ENCODE data around the gene OR10H5.
"Not testable (repeated sequence)": the region's sequence is repeated elsewhere in the genome, so short reads cannot be mapped to it uniquely, and the experiment has no call there.

OR10H5 gene

DNA sequence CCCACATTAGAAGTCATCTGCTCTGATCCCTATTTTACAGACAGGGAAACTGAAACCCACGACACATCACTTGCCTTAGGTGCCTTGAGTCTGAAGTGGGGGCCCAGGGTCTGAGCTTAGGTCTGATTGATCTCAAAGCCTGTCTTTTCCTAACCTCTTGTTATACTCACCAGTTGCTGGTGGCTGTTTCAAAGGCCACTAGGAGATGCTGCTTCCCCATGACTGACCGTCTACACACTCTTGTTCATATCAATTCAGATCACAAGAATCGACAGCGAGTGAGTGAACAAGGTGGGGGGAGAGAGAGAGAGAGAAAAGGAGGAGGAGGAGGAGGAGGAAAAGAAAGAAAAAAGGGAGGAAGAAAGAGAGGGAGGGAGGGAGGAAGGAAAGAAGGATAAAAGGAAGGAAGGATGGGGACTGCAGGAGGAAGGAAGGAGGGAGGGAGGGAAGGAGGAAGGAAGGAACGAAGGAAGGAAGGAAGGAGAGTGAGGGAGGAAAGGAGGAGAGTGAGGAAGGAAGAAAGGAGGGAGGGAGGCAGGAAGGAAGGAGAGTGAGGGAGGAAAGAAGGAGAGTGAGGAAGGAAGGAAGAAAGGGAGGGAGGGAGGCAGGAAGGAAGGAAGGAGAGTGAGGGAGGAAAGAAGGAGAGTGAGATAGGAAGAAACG is 24.7 kb downstream of the OR10H5 start:
- H3K36me3 ChIP-seq (ENCODE audit: insufficient read depth, insufficient read length, low read length), result no peaks in the 10 kb centered on the region
- TF ChIP-seq ZNF274 (IDR thresholded peaks at IDR 0.05; ENCODE audit: low read depth, low read length) (no peak), SUZ12 (IDR thresholded peaks at IDR 0.05; ENCODE audit: extremely low read depth, insufficient read depth, insufficient read length) (no peak), YY1 (IDR thresholded peaks at IDR 0.05; ENCODE audit: insufficient read depth, insufficient read length) (no peak)
- no peak overlapping the region for H3K4me3 ChIP-seq (ENCODE audit: insufficient read length, low read depth)
- H3K27me3 ChIP-seq (ENCODE audit: insufficient read depth, insufficient read length), result peaks cover 25% of the 10 kb centered on the region
- H3K9me3 ChIP-seq (ENCODE audit: insufficient read depth, low read length), result no peaks in the 10 kb centered on the region
- no peaks in the 10 kb centered on the region for H3K4me1 ChIP-seq (ENCODE audit: insufficient read depth, insufficient read length)
- H3K9ac ChIP-seq (ENCODE audit: insufficient read length, low read depth), result no peak overlapping the region
- DNase-seq (ENCODE audit: low read depth, low spot score), result no peak

DNA sequence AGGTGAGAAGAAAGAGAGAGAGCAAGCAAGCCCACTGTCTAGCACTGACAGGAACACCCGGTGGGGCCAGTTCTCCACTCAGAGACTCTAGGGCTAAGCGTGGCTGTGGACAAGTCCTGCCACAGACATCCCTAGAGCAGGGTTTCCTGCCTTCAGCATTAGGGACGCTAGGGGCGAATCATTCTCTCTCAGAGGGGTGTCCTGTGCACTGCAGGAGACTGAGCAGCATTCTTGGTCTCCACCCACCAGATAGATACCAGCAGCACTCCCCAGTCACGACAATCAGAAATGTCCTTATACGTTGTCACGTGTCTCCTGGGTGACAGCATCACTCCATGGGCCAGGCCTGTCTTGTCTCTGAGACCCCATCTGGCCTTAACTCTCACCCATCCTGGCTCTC is 26.5 kb downstream of the OR10H5 start:
- H3K27me3 ChIP-seq (ENCODE audit: insufficient read depth, insufficient read length), result peaks cover 25% of the 10 kb centered on the region
- no peaks in the 10 kb centered on the region for H3K9me3 ChIP-seq (ENCODE audit: insufficient read depth, low read length)

DNA sequence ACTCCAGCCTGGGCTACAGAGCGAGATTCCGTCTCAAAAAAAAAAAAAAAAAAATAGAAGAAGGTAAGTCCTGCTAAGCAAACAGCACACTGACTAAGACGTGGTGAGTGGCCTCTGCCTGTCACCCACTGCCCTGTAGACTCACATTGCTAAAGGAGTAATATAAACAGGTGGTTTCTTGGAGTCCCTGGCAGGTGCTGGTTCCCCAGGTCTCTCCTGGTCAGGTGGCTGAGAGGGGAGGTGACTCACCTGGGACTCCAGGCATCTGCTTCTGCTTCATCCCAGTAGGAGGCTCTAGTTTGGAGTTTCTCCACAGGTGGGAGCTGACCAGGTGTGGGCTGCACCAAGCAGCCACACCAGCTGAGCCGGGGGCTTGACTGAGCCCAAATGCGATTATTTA is 27.8 kb downstream of the OR10H5 start, which contains the start of gene OR10H1:
Gene OR10H1 (minus strand): TSS at position 359 of the 400 bp plus-strand sequence. CDS start 7,627 bp downstream, outside the sequence.
- Histone ChIP-seq H3K4me3 (ENCODE audit: insufficient read length, low read depth) (no peak within 1 kb of the TSS), H3K36me3 (ENCODE audit: insufficient read depth, insufficient read length, low read length) (no peaks in the 10 kb centered on the region), H3K27me3 (ENCODE audit: insufficient read depth, insufficient read length) (peaks cover 25% of the 10 kb centered on the region), H3K9ac (ENCODE audit: insufficient read length, low read depth) (no peak within 1 kb of the TSS), H3K9me3 (ENCODE audit: insufficient read depth, low read length) (no peaks in the 10 kb centered on the region), H3K4me1 (ENCODE audit: insufficient read depth, insufficient read length) (no peaks in the 10 kb centered on the region)
- TF ChIP-seq YY1 (IDR thresholded peaks at IDR 0.05; ENCODE audit: insufficient read depth, insufficient read length), result no peak
- no peak for TF ChIP-seq ZNF274 (IDR thresholded peaks at IDR 0.05; ENCODE audit: low read depth, low read length)
- no peak for TF ChIP-seq SUZ12 (IDR thresholded peaks at IDR 0.05; ENCODE audit: extremely low read depth, insufficient read depth, insufficient read length)
- DNase-seq (ENCODE audit: low read depth, low spot score), result no peak

More for the DNA sequence above, 26.5 kb downstream of the OR10H5 start:
- DNase-seq (ENCODE audit: low read depth, low spot score), result no peak
- Histone ChIP-seq H3K9ac (ENCODE audit: insufficient read length, low read depth) (no peak overlapping the region), H3K36me3 (ENCODE audit: insufficient read depth, insufficient read length, low read length) (no peaks in the 10 kb centered on the region), H3K4me3 (ENCODE audit: insufficient read length, low read depth) (no peak overlapping the region), H3K4me1 (ENCODE audit: insufficient read depth, insufficient read length) (no peaks in the 10 kb centered on the region)
- TF ChIP-seq YY1 (IDR thresholded peaks at IDR 0.05; ENCODE audit: insufficient read depth, insufficient read length) (no peak), SUZ12 (IDR thresholded peaks at IDR 0.05; ENCODE audit: extremely low read depth, insufficient read depth, insufficient read length) (no peak), ZNF274 (IDR thresholded peaks at IDR 0.05; ENCODE audit: low read depth, low read length) (no peak)

DNA sequence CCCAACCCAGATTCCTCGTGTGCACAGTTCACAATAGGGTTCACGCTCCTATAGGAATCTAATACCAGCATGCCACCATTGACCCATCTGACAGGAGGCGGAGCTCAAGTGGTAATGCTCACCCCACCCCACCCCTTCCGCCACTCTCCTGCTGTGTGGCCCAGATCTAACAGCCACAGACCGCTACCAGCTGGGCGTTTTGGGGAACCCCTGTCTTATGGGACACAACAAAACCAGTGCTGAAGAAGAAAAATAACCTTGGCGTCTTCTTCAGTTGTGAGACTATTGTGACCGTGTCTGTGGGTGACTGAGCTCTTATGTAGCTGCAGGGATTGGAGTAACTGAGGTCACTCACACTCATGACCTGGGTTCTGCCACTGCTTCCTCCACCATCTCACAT is 33.2 kb downstream of the OR10H5 start:
- TF ChIP-seq ZNF274 (IDR thresholded peaks at IDR 0.05; ENCODE audit: low read depth, low read length) (no peak), YY1 (IDR thresholded peaks at IDR 0.05; ENCODE audit: insufficient read depth, insufficient read length) (no peak), SUZ12 (IDR thresholded peaks at IDR 0.05; ENCODE audit: extremely low read depth, insufficient read depth, insufficient read length) (no peak)
- Histone ChIP-seq H3K4me1 (ENCODE audit: insufficient read depth, insufficient read length) (no peaks in the 10 kb centered on the region), H3K9me3 (ENCODE audit: insufficient read depth, low read length) (no peaks in the 10 kb centered on the region), H3K4me3 (ENCODE audit: insufficient read length, low read depth) (no peak overlapping the region), H3K9ac (ENCODE audit: insufficient read length, low read depth) (no peak overlapping the region), H3K27me3 (ENCODE audit: insufficient read depth, insufficient read length) (no peaks in the 10 kb centered on the region), H3K36me3 (ENCODE audit: insufficient read depth, insufficient read length, low read length) (no peaks in the 10 kb centered on the region)
- DNase-seq (ENCODE audit: low read depth, low spot score), result no peak

DNA sequence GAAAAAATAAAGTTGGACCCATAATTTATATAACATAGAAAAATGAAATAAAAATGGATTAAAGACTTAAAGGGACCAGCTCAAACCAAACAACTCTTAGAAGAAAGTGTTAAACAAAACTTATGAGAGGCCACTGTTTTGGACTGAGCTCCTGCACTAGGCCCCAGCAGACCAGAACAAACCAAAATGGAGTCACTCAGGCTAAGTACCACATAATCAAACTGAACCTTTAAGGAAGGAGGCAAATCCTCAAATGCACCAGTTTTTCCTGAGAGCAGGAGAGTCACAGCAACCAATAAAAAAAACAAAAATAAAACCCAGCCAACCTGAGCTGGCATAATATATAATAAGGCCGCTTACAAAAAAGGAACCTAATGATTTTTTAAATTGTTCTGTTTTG is 38.3 kb downstream of the OR10H5 start:
- Histone ChIP-seq H3K4me3 (ENCODE audit: insufficient read length, low read depth) (no peak overlapping the region), H3K36me3 (ENCODE audit: insufficient read depth, insufficient read length, low read length) (no peaks in the 10 kb centered on the region), H3K9me3 (ENCODE audit: insufficient read depth, low read length) (no peaks in the 10 kb centered on the region), H3K4me1 (ENCODE audit: insufficient read depth, insufficient read length) (peaks cover 2% of the 10 kb centered on the region), H3K9ac (ENCODE audit: insufficient read length, low read depth) (no peak overlapping the region), H3K27me3 (ENCODE audit: insufficient read depth, insufficient read length) (no peaks in the 10 kb centered on the region)
- TF ChIP-seq ZNF274 (IDR thresholded peaks at IDR 0.05; ENCODE audit: low read depth, low read length) (no peak), SUZ12 (IDR thresholded peaks at IDR 0.05; ENCODE audit: extremely low read depth, insufficient read depth, insufficient read length) (no peak), YY1 (IDR thresholded peaks at IDR 0.05; ENCODE audit: insufficient read depth, insufficient read length) (no peak)
- no peak for DNase-seq (ENCODE audit: low read depth, low spot score)

DNA sequence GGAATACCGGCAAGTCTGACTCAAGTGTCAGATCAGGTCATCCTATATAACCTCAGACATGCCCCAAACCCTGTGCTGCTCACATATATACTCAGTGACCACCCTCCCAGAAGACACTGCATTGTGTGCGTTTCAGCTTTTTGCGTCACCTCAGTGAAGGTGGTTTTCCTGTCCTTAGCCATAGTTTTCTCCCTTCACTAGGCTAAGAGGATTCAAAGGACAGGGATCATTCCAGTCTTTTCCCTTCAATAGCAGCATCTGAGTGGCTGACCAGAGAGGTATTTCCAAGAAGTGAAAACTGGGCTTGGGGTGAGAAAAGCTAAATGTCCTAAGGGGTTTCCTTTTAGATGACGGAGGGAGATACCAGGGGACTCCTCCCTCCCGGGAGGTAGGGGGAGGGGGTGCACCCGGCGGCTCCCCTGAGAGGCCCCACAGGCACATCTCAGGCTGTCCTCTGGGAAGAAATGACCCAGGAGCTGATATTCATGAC is 40.7 kb downstream of the OR10H5 start:
- Histone ChIP-seq H3K9ac (ENCODE audit: insufficient read length, low read depth) (no peak overlapping the region), H3K9me3 (ENCODE audit: insufficient read depth, low read length) (no peaks in the 10 kb centered on the region)

DNA sequence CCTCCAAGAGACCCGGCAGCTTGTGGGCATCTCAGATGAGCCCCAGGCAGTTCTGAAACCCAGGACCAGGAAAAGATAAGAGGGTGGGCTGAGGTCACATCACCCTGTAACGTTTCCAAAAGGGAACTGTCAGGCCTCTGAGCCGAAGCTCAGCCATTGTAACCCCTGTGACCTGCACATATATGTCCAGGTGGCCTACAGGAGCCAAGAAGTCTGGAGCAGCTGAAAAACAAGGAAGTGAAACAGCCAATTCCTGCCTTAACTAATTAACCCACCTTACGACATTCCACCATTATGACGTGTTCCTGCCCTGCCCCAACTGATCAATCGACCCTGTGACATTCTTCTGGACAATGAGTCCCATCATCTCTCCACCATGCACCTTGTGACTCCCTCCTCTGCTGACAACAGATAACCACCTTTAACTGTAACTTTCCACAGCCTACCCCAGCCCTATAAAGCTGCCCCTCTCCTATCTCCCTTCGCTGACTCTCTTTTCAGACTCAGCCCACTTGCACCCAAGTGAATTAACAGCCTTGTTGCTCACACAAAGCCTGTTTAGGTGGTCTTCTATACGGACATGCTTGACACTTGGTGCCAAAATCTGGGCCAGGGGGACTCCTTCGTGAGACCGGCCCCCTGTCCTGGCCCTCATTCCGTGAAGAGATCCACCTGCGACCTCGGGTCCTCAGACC is 41.3 kb downstream of the OR10H5 start:
- not testable (repeated sequence) for H3K9me3 ChIP-seq (ENCODE audit: insufficient read depth, low read length); H3K4me3 ChIP-seq (ENCODE audit: insufficient read length, low read depth); H3K9ac ChIP-seq (ENCODE audit: insufficient read length, low read depth); H3K27me3 ChIP-seq (ENCODE audit: insufficient read depth, insufficient read length); H3K36me3 ChIP-seq (ENCODE audit: insufficient read depth, insufficient read length, low read length); DNase-seq (ENCODE audit: low read depth, low spot score); H3K4me1 ChIP-seq (ENCODE audit: insufficient read depth, insufficient read length)

More for the DNA sequence above, 40.7 kb downstream of the OR10H5 start:
- no peaks in the 10 kb centered on the region for H3K36me3 ChIP-seq (ENCODE audit: insufficient read depth, insufficient read length, low read length)
- no peak overlapping the region for H3K4me3 ChIP-seq (ENCODE audit: insufficient read length, low read depth)
- no peak for DNase-seq (ENCODE audit: low read depth, low spot score)
- H3K4me1 ChIP-seq (ENCODE audit: insufficient read depth, insufficient read length), result peaks cover 2% of the 10 kb centered on the region
- H3K27me3 ChIP-seq (ENCODE audit: insufficient read depth, insufficient read length), result no peaks in the 10 kb centered on the region
- TF ChIP-seq YY1 (IDR thresholded peaks at IDR 0.05; ENCODE audit: insufficient read depth, insufficient read length), result no peak
- no peak for TF ChIP-seq SUZ12 (IDR thresholded peaks at IDR 0.05; ENCODE audit: extremely low read depth, insufficient read depth, insufficient read length)
- no peak for TF ChIP-seq ZNF274 (IDR thresholded peaks at IDR 0.05; ENCODE audit: low read depth, low read length)
